GM18511 (cell line): ENCODE measurements around the gene THRB.

Source experiments
- ATAC-seq: cut with Tn5 transposase; IDR thresholded peaks from one replicate; pipeline ENCODE4 v1.9.1; 2021; ENCODE audit warnings: mild to moderate bottlenecking, moderate library complexity; ENCODE audit not compliant: unreplicated experiment

THRB gene

DNA sequence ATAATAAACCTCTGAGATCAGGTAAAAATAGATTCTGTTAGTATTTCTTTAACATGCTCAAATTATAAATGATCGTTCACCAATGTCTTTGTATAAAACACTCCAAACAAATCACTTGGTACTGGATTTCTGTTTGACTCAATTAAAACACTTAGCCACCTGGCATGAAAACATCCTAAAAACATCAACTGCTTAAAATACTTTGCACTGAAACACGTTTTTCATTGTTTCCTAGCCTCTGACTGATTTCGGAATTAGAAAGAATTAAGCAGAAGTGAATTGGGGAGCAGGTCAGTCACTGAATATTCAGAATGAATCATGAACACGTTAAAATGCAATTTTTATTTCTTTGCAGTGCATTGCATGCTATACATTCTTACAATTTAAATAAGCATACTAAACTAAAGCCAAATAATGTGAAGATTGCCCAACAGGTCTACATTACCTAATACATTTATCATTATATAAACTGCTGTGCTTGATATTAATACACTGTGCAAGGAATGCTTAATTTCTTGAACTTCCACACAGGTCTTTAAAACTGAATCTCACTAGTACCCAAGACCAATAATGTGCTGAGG, 1.6 kb downstream of the THRB start:
- no peak for ATAC-seq

DNA sequence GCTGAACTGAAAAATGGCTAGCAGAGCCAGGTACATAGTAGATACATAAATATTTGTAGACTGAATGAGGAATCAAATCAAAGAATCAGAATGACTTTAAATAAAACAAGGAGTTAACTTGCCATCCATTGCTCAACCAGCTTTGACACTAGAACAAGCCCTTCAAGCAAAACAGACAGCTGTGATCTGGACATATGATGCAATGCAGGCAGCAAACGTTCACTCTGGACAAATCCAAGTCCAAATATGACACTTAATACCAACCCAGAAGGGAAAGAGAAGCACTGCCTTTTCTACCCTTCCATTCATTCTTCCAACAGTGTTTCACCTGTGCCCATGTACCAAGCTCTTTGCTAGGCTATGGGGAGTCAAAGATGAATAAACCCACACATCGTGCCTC, 4.5 kb downstream of the THRB start:
- ATAC-seq, result no peak

DNA sequence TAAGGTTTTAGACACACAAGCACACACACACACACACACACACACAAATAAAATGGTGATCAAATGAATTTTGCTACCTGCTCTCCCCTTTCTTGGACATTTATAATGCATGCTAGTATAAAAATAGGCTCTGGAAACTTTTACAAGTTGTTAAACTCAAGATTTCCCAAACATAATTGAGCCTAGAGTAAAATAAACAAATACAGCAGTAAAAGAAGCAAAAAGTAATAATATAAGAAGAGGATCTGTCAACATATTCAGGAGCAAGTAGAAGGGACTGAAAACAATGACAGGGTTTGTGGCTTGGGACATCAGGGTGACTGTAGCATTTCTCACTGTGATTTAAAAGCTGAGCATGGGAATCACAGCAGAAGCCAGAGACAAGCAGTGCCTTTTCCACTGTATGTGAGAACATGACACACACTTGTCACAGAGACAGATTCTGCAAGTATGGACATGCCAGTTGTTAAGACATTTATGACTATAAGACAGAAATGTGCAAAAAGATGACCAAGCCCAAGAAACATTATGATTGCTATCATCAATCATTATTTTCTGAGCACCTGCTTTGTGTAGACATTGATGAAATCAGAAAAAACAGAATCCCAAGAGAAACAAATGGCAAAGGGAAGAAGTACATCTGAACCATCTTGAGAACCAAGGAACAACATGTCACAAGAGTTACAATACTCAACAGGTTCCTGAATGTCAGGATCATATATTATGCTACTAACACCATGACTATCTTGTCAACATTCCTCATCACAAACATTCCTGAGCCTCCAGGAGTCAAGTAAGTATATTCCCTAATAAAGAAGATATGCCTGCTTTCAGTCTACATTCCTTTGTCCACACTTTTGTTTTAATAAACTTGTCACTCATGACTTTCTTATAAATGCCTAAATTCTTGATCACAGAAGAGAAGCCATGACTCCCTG, 7.1 kb downstream of the THRB start:
- ATAC-seq, result no peak

DNA sequence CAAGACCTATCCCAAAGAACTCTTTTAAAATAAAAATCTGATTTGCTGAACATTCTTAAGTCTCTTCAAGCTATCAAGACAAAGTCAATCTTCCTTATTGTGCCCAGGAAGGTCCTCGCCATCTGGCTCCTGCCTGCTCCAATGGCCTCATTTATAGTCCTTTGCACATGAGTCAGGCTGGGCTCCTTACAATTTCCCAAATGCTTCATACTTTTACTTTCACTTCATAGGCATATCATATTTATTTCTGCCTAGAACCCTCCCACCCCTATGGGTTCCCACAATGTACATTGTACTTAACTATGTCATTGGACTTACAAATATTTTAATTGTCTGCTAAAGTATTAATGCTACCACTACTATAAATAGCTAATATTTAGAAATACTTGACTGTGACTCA, 9.1 kb downstream of the THRB start:
- no peak for ATAC-seq

DNA sequence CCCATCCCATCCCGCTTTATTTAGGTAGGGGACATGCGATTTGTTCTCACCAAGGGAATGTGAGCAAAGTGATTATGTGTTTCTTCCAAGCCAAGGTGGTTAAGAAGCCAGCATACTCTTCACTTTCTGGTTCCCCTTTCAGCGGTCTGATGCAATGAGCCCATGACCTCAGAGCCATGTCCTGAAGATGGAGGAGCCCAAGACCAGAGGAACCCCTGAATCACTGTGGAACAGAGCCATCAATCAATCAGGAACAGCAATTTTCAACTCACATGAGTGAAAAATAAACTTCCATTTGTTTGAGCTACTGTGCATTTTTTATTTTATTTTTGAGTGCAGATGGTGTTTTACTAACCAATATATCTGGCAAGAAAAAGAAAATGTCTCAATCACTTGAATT, 10.8 kb downstream of the THRB start:
- no peak for ATAC-seq

DNA sequence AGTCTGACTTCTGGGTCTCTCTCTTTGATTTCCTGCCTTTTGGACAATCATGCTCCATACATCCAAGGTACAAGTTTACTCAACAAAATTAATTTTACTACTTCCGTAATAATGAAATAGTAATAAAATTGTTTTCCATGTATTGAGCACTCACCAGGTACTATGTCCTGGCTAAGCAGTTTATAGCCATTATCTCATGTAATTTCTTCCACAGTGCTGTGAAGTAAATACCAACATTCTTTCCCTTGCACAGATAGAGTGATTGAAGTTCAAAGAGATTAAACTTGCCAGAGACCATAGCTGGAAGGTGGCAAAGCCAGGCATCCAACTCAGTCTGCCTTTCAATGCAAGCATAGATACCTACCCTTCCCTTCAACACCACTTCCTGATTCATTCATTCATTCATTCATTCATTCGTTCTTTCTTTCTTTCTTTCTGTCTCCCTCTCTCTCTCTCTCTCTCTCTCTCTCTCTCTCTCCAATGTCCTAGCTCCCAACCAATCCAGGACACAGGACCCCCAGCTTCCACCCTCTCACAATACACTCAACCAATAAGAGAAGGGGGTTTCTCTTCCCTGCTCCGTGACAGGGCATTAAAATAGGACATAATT, 12.4 kb downstream of the THRB start:
- ATAC-seq, result no peak

DNA sequence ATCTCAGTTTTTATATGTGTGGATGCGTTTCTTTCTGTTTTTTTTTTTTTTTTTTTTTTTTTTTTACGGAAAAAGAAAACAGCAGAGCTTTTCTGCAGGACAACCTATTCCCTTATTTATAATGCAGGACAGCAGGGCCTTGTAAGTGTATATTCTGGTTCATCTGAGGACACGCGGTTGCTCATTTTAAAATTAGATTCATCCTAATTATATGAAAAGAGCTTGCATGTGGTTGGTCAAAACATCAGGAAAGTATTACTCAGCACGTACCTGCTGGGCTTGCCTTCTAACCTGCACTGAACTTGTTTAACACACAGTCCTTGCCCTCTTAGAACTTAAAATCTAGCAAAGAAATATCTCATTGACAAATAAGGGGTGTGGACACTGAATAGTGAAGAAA, 13.5 kb downstream of the THRB start:
- no peak for ATAC-seq

DNA sequence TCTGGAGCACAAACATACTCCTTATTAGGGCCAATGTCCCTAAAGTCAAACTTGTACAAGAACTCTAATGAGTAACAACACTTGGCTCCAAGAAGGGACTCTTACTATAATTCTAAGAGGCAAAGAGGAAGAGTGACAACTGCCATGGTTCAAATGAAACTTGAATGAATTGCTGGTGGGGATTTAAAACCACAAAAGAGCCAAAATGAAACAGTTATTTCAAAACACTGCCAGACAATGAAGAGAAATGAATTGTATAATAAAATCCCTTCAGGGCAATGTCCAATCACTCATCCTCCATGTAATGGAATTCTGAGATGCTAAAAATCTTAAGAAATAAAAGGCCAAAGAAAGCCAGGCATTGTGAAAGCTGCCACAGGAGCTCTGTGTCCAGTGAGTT, 14.2 kb downstream of the THRB start:
- no peak for ATAC-seq

DNA sequence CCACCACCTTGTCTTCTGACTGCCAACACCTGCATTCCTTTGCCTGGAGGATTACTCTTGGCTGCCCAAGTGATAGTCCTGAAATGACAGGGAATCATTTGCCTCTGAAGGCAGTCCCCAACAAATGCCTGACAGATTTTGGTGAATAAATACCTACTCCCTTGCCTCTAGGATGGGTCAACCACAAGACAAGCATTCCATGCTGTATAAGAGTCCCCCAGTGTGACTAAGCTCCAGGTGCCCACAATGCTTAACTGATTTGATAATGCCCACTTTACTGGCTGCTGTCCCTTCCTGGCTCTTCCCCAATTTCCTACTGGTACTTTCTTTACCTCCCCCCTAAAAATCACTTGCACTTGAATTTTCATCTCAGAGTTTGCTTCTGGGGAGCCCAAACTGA, 14.8 kb downstream of the THRB start:
- ATAC-seq, result no peak

DNA sequence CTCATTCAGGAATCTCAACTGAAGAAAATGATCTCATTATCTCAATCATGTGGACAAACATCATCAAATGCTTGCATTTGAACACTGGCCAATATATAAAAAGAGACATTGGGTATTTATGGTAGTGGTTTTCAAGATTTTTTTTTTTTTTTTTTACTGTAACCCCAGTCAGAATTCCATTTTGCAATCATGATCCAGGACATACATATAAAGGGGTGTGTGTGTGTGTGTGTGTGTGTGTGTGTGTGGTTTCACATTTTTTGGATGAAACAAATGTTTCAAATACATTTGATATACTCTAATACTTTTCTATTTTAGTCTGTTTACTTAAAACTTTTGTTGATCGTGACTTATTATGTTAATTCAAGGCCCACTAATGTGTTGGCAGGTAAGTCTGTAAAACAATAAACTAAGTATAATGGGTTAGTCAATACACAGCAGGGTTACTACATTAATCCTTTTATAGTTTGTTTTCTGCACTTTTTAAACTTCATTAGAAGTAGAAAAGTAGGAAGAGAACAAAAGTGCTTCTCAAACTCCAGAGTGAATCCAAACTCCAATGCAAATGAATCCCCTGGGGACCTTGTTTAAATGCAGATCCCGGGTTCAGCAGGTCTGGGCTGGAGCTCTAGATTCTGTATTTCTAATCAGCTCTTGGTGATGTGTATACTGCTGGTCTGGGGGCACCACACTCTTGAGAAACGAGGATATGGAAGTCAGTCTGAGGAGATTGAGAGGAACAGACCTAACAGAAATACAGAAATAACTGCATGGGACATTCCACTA, 17.6 kb downstream of the THRB start:
- ATAC-seq, result no peak

DNA sequence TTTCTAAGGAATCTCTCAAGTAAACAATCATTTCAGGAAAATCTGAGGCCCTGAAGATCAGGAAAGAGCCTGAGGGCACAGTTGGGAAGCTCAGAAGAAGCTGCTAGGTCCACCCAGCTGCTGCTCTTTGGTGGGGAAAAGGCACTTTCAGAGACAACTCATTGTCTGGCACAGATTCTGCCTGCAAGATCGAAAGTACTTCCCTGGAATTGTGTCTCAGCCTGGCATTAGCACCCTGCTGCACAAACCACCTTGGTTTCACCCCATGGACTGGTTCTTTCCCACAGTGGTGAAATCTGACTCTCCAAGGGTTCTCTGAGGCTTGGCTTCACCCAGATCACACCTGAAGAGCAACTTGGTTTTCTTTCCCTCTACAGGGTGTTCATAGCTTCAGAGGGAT, 18.7 kb downstream of the THRB start:
- ATAC-seq, result no peak

DNA sequence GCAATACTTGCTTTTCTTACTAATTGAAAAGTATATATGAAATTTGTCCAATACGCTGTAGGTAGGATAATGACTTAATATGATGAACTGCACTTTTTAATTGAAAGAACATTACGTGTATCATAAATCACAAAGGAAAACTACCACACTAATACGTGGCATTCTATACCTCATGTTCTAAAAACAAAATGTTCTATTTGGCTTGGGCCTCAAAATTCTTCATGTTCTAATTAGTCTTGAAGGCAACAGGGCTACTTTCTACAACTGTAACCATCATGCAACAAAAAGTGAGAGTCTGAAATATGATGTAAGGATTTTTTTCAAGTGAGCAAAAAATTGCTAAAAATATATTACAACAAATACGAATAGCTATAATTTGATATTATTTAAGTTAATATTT, 19.8 kb downstream of the THRB start:
- ATAC-seq, result no peak

DNA sequence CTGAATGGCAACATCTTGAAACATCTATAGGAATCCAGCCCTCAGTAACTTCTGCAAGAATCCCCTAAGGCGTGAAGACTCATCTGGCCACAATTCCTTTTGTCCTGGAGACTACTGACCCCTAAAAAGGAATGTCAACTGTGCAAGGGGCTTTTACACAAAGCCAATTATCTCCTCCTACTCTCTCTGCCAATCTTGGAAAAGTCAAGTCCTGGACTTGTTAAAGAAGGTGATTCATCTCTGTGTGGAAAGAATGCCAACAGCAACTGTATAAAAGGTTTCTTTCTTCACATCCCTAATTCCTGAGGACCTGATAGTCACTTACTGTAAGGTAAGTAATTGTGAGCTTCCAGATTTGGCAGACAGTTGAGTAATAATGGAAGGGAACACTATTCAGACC, 22.3 kb downstream of the THRB start:
- no peak for ATAC-seq

DNA sequence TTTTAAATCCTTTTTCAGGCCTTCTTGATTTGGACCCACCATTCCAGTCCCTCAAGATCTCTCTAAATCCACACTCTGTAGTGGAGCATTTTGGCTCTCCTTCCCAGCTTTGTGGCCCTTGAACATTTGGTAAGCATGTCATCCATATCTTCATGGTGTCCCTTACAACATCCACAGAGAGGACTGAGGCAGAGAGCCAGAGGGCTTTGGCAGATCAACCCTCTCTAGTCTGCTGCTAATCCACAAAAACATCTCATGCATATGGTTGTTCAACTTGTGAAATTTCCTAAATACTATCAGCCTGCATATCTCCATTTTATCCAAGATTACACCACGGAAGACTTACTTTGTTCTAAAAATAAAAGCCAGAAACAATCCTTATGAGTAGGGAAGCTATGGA, 23.2 kb downstream of the THRB start:
- ATAC-seq, result no peak

DNA sequence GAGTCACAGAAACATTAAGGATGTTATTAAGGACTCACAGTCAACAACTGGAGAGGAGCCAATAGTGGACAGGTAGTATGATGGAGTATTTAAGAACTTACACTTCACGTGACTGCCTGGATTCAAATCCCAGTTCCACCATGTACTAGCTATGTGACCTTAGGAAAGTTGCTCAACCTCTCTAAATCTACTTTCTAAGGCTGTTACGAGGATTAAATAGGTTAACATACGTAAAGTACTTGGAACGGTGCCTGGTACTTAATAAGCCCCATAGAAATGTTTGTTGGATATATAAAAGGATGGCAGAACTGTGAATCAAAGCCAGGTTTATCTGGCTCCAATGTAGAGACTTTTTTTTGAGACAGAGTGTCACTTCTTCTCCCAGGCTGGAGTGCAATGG, 24.4 kb downstream of the THRB start:
- no peak for ATAC-seq

DNA sequence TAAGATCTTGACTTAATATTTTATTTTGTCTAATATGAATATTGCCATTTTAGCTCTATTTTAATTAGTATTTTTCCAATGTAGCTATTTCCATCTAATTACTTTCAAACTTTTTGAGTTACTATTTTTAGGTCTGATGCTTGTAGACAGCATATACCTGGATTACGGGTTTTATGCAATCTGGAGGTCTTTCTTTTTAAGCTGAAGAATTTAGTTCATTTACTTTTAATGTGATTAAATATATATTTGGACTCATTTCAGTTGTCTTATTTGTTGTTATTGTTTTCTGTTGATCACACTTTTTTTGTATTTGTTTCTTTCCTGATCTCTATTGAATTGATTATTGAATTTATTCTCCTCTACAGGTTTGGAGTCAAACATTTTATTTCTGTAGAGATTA, 30.3 kb downstream of the THRB start:
- no peak for ATAC-seq

DNA sequence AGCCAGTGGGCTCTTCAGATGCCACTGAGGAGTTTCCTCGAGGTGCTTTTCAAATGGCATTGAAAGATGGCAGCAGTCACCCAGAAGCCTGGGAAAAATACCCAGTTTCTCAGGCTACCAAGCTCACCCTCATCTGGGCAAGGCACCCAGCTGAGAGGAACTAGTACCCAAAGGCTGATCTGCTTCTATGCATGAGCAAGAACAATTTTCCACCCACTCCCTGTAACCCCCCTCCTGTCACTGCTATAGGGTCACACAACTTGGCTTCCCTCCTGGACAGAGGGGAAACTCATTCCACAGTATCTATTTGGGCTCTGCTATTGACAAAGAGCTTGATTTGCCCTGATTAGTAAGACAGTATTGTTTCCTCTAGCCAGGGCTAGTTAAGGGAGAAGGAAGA, 31.9 kb downstream of the THRB start:
- ATAC-seq, result no peak

DNA sequence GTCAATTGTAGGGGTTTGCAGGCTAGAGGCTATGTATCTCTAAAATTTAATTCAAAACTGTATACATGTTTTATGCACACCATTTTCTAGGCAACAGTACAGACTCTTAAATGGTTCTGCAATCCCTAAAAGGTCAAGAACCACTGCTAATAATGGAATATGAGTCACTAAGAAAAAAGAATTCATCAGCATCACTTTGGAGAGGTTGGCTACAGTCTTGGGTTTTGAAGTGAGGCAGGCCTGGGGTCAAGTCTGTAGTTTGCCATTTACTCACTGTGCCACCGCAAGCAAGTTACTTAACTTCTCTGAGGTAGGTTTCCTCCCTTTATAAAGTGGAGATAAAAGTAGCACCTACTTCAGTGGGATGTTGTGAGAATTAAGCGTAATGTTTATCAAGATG, 33.7 kb downstream of the THRB start:
- ATAC-seq, result no peak

DNA sequence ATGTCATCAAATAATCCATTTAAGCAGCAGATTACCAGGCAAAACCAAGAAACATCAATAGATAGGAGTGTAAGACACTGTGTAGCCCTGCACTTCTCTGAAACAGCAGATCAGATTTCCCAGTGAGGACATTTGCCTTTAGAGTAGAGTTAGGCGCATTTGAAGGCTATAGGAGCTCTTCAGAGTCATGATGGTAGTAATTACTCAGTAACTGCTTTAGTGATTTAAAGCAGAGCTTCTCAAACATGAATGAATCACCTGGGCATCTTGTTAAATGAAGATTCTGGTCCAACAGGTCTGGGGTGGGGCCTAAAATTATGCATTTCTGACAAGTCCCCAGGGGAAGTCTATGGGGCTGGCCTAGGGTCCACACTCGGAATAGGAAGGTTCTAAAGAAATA, 36.9 kb downstream of the THRB start:
- no peak for ATAC-seq

DNA sequence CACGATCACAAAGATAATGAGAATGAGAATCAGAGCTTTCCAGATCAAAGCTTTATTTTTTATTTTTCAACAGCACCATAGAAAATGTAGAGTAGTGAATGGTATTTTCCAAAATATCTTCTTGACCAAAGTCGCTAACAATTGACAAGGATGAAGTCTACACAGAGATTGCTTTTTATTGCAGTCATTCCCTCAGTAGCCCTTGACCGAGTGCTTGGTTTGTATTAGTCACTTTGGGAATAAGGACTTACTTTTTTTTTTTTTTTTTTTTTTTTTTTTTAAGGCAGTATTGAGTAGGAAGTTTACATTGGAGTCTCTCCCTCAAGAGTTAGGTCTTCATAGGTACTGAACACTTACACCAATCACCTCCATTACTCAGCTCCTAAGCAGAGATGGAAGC, 39.8 kb downstream of the THRB start:
- no peak for ATAC-seq

DNA sequence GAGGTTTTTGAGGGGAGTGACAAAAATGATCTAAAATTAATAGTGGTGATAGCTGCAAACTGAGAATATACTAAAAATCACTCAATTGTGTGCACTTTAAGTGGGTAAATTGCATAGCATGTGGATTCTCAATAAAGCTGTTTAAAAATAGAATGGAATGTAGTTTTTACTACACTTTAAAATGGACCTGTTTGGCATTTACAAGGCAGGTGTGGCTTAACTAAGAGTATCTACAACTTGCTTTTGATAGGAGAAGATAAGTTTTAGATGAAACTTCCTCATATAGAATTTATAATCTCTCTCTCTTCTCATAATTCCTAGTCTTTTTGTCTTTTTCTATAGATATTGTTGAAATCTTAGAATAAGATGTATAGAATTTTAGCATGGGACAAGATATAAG, 40.3 kb downstream of the THRB start:
- no peak for ATAC-seq
